Stimulated activated naive CD8-positive, alpha-beta T cell treated with anti-CD3 and anti-CD28 coated beads, Interleukin-15, amount 100 ng/mL, for 72 hours (primary cell): ENCODE measurements around the gene DSC1.
"Not testable (repeated sequence)": the region's sequence is repeated elsewhere in the genome, so short reads cannot be mapped to it uniquely, and the experiment has no call there.

ENCODE experiments used
- ATAC-seq: fragments of 150-1000 bp; cut with Tn5 transposase; 2 replicates; pipeline ENCODE4 v1.10.0; 2021; ENCODE audit warnings: mild to moderate bottlenecking, moderate library complexity
- DNase-seq, 2 donors: peaks; one replicate each; pipeline ENCODE4 v3.0.0; 2021 to 2022
- H3K27ac Mint-ChIP-seq, 2 donors: one replicate each; pipeline ENCODE4 v1.8.0; 2022; ENCODE audit warnings: mild to moderate bottlenecking in 2 of 2, mixed read lengths in 2 of 2, moderate library complexity in 2 of 2
- H3K27me3 Mint-ChIP-seq: one replicate; pipeline ENCODE4 v1.8.0; 2022; ENCODE audit warnings: mixed read lengths
- H3K4me1 Mint-ChIP-seq: one replicate; pipeline ENCODE4 v1.8.0; 2022; ENCODE audit warnings: mild to moderate bottlenecking, mixed read lengths
- H3K4me3 Mint-ChIP-seq, 2 donors: one replicate each; pipeline ENCODE4 v1.8.0; 2022; ENCODE audit warnings: mild to moderate bottlenecking in 2 of 2, mixed read lengths in 2 of 2, moderate library complexity in 1 of 2
- H3K9me3 Mint-ChIP-seq, 2 donors: one replicate each; pipeline ENCODE4 v1.8.0; 2022; ENCODE audit warnings: mixed read lengths in 2 of 2

The DSC1 gene

DNA sequence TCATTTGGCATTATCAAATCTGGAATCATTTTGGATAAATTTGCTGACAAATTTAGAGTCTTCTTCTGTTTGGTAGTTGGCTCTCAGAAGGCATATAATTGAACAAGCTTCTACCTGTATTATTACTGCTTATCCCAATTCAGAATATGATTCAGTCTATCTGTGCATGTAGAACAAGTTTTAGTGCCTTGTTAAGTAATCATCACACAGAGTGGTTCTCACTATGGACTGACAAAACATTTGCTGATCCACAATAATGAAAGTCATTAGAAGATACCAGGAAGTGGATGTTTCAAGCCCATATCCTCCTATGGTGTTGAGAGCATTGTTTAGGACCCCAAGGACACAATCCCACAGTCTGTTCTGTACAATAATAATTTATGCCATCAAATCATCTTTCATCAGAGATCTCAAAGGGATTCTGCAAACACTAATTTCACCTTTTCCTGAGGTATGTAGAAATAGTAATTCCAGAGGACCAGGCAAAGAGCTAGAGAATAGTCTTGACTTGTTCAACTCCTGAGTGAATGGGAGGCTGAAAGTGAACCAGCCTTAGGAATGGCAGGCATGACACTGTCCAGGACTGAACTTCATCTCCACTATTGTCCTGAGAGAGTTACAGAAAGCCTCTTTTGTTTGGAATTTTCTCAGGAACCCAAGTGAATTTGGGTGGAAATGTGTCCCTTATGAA is 29.6 kb upstream of the DSC1 start:
- Mint-ChIP-seq H3K4me1 (no peaks in the 10 kb centered on the region), H3K27ac (no peak overlapping the region), H3K9me3 (peaks cover 6 to 7% of the 10 kb centered on the region in 2 donors), H3K27me3 (no peaks in the 10 kb centered on the region), H3K4me3 (no peak overlapping the region)
- ATAC-seq, result no peak
- no peak for DNase-seq

DNA sequence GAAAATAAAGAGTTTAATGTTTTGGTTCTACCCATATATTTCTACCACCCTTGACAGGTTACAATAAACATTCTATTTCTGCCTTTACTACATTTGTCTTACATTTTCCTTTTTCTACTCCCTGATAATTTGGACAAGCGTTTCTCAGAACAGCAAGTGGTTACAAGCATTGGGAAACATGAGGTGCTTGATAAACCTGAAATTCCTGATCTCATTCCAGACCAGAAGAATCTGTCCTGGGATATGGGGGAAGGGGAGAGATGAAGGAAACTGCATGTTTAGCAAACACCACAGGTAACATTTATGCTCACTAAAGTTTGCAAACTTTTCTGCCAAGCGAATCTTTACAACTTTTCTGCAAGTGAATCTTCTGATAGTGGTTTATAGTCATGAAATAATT is 28.3 kb upstream of the DSC1 start:
- ATAC-seq, result no peak
- H3K4me1 Mint-ChIP-seq, result no peaks in the 10 kb centered on the region

DNA sequence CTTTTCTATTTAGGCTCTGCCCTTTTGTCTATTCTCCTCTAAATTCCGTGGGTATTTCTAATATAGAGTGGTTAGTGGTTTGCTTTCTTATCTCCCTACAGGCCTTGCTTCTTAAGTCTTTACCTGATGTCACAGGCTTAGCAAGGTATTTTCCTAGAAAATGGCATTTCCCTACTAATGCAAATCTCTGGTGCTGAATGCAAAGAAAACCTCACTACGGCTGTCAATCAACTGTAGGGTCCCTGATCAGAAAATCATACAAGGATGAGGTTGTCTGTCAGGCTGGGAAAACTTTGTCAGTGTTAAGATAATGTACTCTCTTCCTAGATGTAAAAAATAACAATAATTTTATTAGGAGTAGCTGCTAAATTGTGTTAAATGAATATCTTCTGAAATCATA is 27.1 kb upstream of the DSC1 start:
- DNase-seq (no peak), ATAC-seq (no peak)
- no peak overlapping the region for H3K27ac Mint-ChIP-seq

More for the DNA sequence above, 28.3 kb upstream of the DSC1 start:
- DNase-seq, result no peak
- Mint-ChIP-seq H3K27me3 (no peaks in the 10 kb centered on the region), H3K27ac (no peak overlapping the region), H3K4me3 (no peak overlapping the region), H3K9me3 (peaks cover 12% of the 10 kb centered on the region in 2 donors)

DNA sequence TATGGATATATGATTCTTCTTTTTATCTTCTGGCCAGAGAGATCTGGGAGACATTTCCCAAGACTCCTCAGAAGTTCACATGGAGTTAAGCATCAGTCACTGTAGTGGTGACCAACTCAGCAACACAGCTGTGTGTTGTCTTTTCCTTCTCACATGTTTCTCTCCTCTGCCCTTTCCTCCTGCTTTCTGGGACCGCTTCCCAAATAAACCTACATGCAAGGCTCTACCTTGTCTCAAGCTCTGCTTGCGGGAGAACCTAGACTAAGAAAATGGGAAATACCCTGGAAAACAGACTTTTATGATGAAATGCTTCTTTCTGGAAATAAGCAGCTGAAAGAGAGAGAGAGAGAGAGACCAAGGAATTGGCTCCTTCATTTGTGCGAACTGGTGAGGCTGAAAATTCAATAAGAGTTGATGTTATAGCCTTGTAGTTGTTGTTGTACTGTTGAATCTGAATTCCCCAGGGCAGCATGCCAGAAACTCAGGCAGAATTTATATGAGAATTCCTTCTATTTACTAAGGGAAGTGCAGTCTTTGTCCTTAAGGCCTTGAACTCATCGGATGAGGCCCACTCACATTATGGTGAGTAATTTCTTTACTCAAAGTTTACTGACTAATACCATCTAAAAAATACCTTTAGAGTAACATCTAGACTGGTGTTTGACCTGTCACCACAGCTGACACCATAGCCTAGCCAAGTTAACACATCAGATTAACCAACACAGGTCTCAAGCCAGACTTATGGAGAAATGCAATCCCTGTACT is 22.7 kb upstream of the DSC1 start:
- no peak overlapping the region for H3K4me3 Mint-ChIP-seq
- H3K4me1 Mint-ChIP-seq, result no peaks in the 10 kb centered on the region
- peaks cover 11 to 34% of the 10 kb centered on the region in 2 donors for H3K9me3 Mint-ChIP-seq
- DNase-seq (no peak), ATAC-seq (no peak)
- no peak overlapping the region for H3K27ac Mint-ChIP-seq
- H3K27me3 Mint-ChIP-seq, result no peaks in the 10 kb centered on the region

More for the DNA sequence above, 27.1 kb upstream of the DSC1 start:
- no peak overlapping the region for H3K4me3 Mint-ChIP-seq
- no peaks in the 10 kb centered on the region for H3K27me3 Mint-ChIP-seq
- H3K9me3 Mint-ChIP-seq, result peaks cover 15 to 18% of the 10 kb centered on the region in 2 donors
- no peaks in the 10 kb centered on the region for H3K4me1 Mint-ChIP-seq

DNA sequence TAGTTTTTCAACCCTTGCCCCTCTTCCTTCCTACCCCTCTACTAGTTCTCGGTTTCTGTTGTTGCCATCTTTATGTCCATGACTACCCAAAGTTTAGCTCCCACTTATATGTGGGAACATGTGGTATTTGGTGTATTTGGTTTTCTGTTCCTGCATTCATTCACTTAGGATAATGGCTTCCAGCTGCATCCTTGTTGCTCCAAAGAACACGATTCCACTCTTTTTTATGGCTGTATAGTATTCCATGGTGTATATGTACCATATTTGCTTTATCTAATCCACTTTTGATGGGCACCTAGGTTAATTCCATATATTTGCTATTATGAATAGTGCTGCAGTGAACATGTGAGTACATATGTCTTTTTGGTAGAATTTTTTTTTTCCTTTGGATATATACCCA is 20.6 kb upstream of the DSC1 start:
- Mint-ChIP-seq H3K4me1 (no peaks in the 10 kb centered on the region), H3K4me3 (no peak overlapping the region), H3K27ac (no peak overlapping the region), H3K27me3 (no peaks in the 10 kb centered on the region), H3K9me3 (peaks cover 17 to 44% of the 10 kb centered on the region in 2 donors)
- ATAC-seq (no peak), DNase-seq (no peak)

GRCh38 chr18:31177369-31177768 is 14.7 kb upstream of the DSC1 start:
- not testable (repeated sequence) for H3K4me1 Mint-ChIP-seq, DNase-seq, ATAC-seq, H3K27me3 Mint-ChIP-seq, H3K4me3 Mint-ChIP-seq, H3K27ac Mint-ChIP-seq
- peaks cover 16 to 23% of the 10 kb centered on the region in 2 donors for H3K9me3 Mint-ChIP-seq

GRCh38 chr18:31176531-31176930 is 13.9 kb upstream of the DSC1 start:
- no peak overlapping the region for H3K4me3 Mint-ChIP-seq
- no peak for DNase-seq
- H3K27ac Mint-ChIP-seq, result no peak overlapping the region
- no peaks in the 10 kb centered on the region for H3K27me3 Mint-ChIP-seq
- peaks cover 16 to 23% of the 10 kb centered on the region in 2 donors for H3K9me3 Mint-ChIP-seq
- H3K4me1 Mint-ChIP-seq, result no peaks in the 10 kb centered on the region
- ATAC-seq, result no peak

DNA sequence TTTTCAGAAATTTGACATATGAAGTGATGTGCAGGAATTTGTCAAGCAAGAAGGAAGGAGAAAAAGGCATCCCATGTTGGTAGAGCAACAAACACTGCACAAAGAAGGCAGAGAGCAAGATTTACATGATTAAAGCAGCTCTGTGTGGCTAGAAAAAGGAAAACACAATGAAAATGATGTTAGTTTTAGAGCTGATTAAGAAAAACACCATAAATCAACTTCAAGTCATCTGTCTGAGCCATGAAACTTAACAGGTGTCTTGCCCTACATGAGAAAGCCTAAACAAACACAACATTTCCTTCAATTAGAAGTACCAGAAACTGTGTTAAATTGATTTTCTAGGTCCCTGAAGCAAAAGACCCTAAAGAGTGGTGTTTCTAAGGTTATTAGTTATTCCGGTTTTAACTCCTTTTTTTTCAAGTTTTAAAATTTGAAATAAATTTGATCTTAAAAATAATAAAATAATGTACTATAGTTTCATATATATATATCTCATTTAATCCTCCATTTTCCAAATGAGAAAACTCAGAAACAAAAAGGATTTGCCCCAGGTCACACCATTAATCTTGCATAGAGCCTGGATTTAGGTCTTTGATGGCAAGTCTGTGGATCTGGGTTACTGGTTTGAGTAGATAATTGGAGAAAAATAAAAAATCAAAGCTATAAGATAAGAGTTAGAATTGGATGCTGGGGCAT is 8.6 kb upstream of the DSC1 start:
- no peaks in the 10 kb centered on the region for H3K4me1 Mint-ChIP-seq
- no peaks in the 10 kb centered on the region for H3K27me3 Mint-ChIP-seq
- no peak overlapping the region for H3K4me3 Mint-ChIP-seq
- peaks cover 4 to 15% of the 10 kb centered on the region in 2 donors for H3K9me3 Mint-ChIP-seq
- ATAC-seq, result no peak
- no peak for DNase-seq
- no peak overlapping the region for H3K27ac Mint-ChIP-seq

DNA sequence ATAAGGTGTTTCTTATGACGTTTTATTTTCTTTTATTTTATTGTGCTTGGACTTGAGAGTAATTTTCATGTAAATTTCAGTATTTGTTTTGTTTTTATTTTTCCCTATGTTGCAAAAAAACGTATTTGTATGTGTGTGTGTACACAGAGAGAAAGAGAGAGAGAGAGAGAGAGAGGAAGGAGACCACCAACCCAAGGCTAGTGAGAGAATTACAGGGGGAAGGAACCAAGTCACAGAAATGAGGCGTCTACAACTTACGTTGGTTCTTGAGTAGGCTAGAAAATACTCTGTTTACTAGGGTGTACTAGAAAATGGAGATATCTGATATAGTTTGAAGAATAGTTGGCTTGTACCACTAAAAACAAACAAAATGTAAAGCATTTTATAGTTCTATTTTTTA is 7.7 kb upstream of the DSC1 start:
- Mint-ChIP-seq H3K4me1 (no peaks in the 10 kb centered on the region), H3K4me3 (no peak overlapping the region), H3K27me3 (no peaks in the 10 kb centered on the region), H3K9me3 (peaks cover 0 to 10% of the 10 kb centered on the region in 2 donors), H3K27ac (no peak overlapping the region)
- DNase-seq (no peak), ATAC-seq (no peak)

DNA sequence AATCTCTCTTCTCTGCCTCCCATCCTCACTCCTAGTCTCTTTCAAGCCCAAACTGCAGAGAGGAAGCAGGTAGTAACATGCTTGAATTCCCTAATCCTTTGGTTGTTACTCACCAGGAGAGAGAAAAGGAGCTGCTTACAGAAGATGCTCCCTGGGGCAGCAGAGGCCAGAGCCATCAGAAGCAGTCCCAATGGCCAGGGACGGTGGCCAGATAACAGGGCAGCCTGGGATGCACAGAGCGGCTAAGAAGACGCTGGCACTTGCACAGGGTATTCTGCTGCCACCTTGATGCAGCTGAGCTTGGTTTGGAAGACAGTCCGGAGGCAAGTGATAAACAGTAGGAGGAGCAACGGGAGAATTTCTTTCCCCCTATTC is 250 bp downstream of the DSC1 start:
- H3K4me1 Mint-ChIP-seq, result peaks cover 6% of the 10 kb centered on the region
- peak overlapping the region; percentile 55 to 61 for H3K4me3 Mint-ChIP-seq
- H3K9me3 Mint-ChIP-seq, result peaks cover 0 to 8% of the 10 kb centered on the region in 2 donors
- ATAC-seq (peak; percentile 76), DNase-seq (peak in 1 of 2 donors; percentile 10)
- H3K27me3 Mint-ChIP-seq, result no peaks in the 10 kb centered on the region
- H3K27ac Mint-ChIP-seq, result peak overlapping the region in 1 of 2 donors; percentile 42

DNA sequence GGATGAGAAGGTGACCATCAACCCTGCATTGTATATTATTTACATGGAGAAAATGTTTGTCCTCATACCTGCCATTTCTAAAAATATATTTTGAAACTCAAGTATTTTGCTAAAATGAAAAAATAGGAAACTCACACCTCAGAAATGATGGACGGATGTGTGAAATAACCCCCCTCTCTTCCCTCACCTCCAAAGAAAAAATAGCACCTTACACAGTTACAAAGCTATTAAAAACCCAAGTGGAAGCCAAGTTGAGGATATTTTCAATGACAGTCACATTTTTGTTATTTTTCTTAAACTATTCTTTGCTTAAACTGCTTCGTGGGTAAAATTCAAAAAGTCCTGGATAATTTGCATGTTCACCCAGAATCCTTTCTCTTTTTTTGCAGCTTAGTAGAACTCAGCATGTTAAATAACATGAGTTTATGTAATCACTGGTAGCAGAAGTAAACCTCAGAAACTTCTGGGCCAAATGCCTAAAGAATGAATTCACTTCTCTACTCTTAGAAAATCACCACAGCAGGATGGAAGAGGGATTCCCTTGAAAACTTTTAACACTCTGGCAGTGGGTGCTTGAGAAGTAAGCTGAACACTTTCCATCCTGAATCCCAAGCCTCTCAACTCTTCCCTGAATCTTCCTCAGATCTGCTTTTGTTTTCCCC is 768 bp downstream of the DSC1 start:
- Mint-ChIP-seq H3K9me3 (peaks cover 0 to 8% of the 10 kb centered on the region in 2 donors), H3K4me1 (peaks cover 6% of the 10 kb centered on the region), H3K27ac (peak overlapping the region in 1 of 2 donors; percentile 36), H3K27me3 (no peaks in the 10 kb centered on the region), H3K4me3 (peak overlapping the region; percentile 55 to 61)
- DNase-seq (no peak), ATAC-seq (no peak)

GRCh38 chr18:31156821-31157763 is 5.6 kb downstream of the DSC1 start:
- ATAC-seq (no peak), DNase-seq (no peak)
- Mint-ChIP-seq H3K4me1 (no peaks in the 10 kb centered on the region), H3K27me3 (no peaks in the 10 kb centered on the region), H3K27ac (no peak overlapping the region), H3K9me3 (no peaks in the 10 kb centered on the region), H3K4me3 (no peak overlapping the region)

- no peak overlapping the region for H3K4me3 Mint-ChIP-seq
- H3K27me3 Mint-ChIP-seq, result no peaks in the 10 kb centered on the region
- ATAC-seq (no peak), DNase-seq (no peak)
- H3K4me1 Mint-ChIP-seq, result no peaks in the 10 kb centered on the region
- H3K9me3 Mint-ChIP-seq, result no peaks in the 10 kb centered on the region
- H3K27ac Mint-ChIP-seq, result no peak overlapping the region
Measured at GRCh38 chr18:31155498-31155897, 7.2 kb downstream of the DSC1 start.

GRCh38 chr18:31154181-31154580 is 8.5 kb downstream of the DSC1 start:
- H3K9me3 Mint-ChIP-seq, result no peaks in the 10 kb centered on the region
- no peak overlapping the region for H3K27ac Mint-ChIP-seq
- H3K4me1 Mint-ChIP-seq, result no peaks in the 10 kb centered on the region
- no peak overlapping the region for H3K4me3 Mint-ChIP-seq
- no peak for DNase-seq
- ATAC-seq, result no peak
- H3K27me3 Mint-ChIP-seq, result no peaks in the 10 kb centered on the region

DNA sequence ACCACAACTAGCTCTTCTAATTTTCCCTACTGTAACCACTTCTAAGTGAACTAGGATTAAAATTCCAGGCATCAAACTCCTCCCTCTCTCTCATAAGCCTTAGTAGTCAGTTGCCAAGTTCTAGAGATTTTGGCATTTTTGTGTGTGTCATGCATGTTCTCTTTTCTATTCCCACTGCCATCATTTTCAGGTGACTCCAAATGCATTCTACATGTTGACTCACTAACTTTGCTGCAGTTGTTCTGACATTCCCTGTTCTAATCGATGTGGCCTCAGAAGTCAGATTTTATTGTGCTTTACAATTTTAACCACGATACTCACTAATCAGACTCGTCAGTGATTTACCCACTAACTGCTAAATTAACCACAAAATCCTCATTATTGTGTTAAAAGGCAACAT is 13.3 kb downstream of the DSC1 start:
- DNase-seq, result no peak
- ATAC-seq, result no peak
- Mint-ChIP-seq H3K4me1 (no peaks in the 10 kb centered on the region), H3K27ac (no peak overlapping the region), H3K27me3 (no peaks in the 10 kb centered on the region), H3K9me3 (peaks cover 0 to 5% of the 10 kb centered on the region in 2 donors), H3K4me3 (no peak overlapping the region)
